WTC11 (cell line): ENCODE measurements around the gene MED9.

Source experiments
- ATF1 ChIP-seq: sonication (generic); formaldehyde crosslinking; IDR thresholded peaks from 2 replicates; pipeline ENCODE4 v1.8.1; 2023; ENCODE audit warnings: mild to moderate bottlenecking, moderate library complexity, missing genetic modification reagents
- CBFB ChIP-seq: sonication (generic); formaldehyde crosslinking; IDR thresholded peaks from 2 replicates; pipeline ENCODE4 v1.8.1; 2022; ENCODE audit warnings: mild to moderate bottlenecking, low read depth, missing genetic modification reagents
- CTCF ChIP-seq: fragments of 200-600 bp; IDR thresholded peaks from 2 replicates; pipeline ENCODE4 v1.8.0; 2022; ENCODE audit warnings: antibody characterized with exemption
- ETV6 ChIP-seq: sonication (generic); formaldehyde crosslinking; IDR thresholded peaks from 2 replicates; pipeline ENCODE4 v1.8.1; 2022; ENCODE audit warnings: mild to moderate bottlenecking, missing genetic modification reagents
- FOXJ3 ChIP-seq: sonication (generic); formaldehyde crosslinking; IDR thresholded peaks from 2 replicates; pipeline ENCODE4 v1.9.0; 2021; ENCODE audit warnings: missing genetic modification reagents, mild to moderate bottlenecking, borderline replicate concordance
- GABPB1 ChIP-seq: sonication (generic); formaldehyde crosslinking; IDR thresholded peaks from 2 replicates; pipeline ENCODE4 v1.8.1; 2023; ENCODE audit warnings: mild to moderate bottlenecking, missing genetic modification reagents
- NR3C1 ChIP-seq: sonication (generic); formaldehyde crosslinking; conservative IDR thresholded peaks from 2 replicates; pipeline ENCODE4 v1.8.1; 2023; ENCODE audit warnings: low read depth, mild to moderate bottlenecking, missing genetic modification reagents
- TEAD4 ChIP-seq: sonication (generic); formaldehyde crosslinking; IDR thresholded peaks from 2 replicates; pipeline ENCODE4 v1.8.0; 2022; ENCODE audit warnings: mild to moderate bottlenecking, missing genetic modification reagents
- TP53 ChIP-seq: sonication (generic); formaldehyde crosslinking; IDR thresholded peaks from 2 replicates; pipeline ENCODE4 v1.8.1; 2023; ENCODE audit warnings: mild to moderate bottlenecking, missing genetic modification reagents
- ZNF138 ChIP-seq: sonication (generic); formaldehyde crosslinking; conservative IDR thresholded peaks from 2 replicates; pipeline ENCODE4 v1.8.1; 2022; ENCODE audit warnings: mild to moderate bottlenecking, moderate library complexity, missing genetic modification reagents
- ZNF317 ChIP-seq: sonication (generic); formaldehyde crosslinking; IDR thresholded peaks from 2 replicates; pipeline ENCODE4 v1.8.1; 2023; ENCODE audit warnings: low read depth, mild to moderate bottlenecking, moderate library complexity, missing genetic modification reagents, borderline replicate concordance
- TF ChIP-seq, protein P1 (sequence below): sonication (generic); formaldehyde crosslinking; IDR thresholded peaks from 2 replicates; pipeline ENCODE4 v1.8.1; 2022; ENCODE audit warnings: low read depth, missing genetic modification reagents, borderline replicate concordance
- TF ChIP-seq, protein P2 (sequence below): sonication (generic); formaldehyde crosslinking; IDR thresholded peaks from 2 replicates; pipeline ENCODE4 v1.8.1; 2023; ENCODE audit warnings: mild to moderate bottlenecking, missing genetic modification reagents, moderate library complexity

- TF ChIP-seq CTCF (no peak), TP53 (CRISPR knock-in tag) (no peak), TEAD4 (CRISPR knock-in tag) (no peak), CBFB (no peak), ATF1 (CRISPR knock-in tag) (no peak), ETV6 (no peak), NR3C1 (CRISPR knock-in tag) (no peak), GABPB1 (no peak), ZNF138 (no peak), ZNF317 (CRISPR knock-in tag) (no peak), FOXJ3 (CRISPR knock-in tag) (no peak)
- TF ChIP-seq, protein P1, sequence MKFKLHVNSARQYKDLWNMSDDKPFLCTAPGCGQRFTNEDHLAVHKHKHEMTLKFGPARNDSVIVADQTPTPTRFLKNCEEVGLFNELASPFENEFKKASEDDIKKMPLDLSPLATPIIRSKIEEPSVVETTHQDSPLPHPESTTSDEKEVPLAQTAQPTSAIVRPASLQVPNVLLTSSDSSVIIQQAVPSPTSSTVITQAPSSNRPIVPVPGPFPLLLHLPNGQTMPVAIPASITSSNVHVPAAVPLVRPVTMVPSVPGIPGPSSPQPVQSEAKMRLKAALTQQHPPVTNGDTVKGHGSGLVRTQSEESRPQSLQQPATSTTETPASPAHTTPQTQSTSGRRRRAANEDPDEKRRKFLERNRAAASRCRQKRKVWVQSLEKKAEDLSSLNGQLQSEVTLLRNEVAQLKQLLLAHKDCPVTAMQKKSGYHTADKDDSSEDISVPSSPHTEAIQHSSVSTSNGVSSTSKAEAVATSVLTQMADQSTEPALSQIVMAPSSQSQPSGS (CRISPR knock-in tag) = no peak
- TF ChIP-seq, protein P2, sequence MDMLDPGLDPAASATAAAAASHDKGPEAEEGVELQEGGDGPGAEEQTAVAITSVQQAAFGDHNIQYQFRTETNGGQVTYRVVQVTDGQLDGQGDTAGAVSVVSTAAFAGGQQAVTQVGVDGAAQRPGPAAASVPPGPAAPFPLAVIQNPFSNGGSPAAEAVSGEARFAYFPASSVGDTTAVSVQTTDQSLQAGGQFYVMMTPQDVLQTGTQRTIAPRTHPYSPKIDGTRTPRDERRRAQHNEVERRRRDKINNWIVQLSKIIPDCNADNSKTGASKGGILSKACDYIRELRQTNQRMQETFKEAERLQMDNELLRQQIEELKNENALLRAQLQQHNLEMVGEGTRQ (CRISPR knock-in tag) = no peak
These were observed 64.8 kb downstream of the MED9 start for GRCh38 chr17:17541640-17542001.
